ENCODE results near the gene RHO.
"Not testable (repeated sequence)": the region's sequence is repeated elsewhere in the genome, so short reads cannot be mapped to it uniquely, and the experiment has no call there.

The RHO gene

DNA sequence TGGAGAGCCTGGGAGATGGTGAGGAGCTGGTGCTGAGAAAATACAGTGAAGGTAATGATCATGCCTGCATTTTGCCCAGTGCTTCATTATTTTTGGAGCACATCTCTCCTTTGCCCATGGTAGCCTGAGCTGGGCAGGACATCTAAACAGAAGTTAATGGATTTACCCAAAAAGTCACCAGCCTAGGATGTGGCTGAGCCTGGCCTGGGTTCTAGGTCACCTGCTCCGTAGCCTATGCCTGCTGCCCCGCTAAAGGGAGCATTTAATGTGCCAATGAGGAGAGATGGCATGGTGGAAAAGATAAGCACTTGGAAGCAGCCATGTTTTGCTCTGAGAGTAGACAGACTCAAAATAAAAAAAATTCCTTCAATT is 41.8 kb upstream of the RHO start:
- no peak for TF ChIP-seq CTCF (IDR thresholded peaks at IDR 0.05; ENCODE audit: low read length, missing control alignments)
- DNase-seq (ENCODE audit: low read depth): no peak
- peak overlapping the region; percentile 7 for H3K4me3 ChIP-seq (replicated peaks; ENCODE audit: low read depth, low read length)

- no peak for DNase-seq (ENCODE audit: low read depth)
- TF ChIP-seq CTCF (IDR thresholded peaks at IDR 0.05; ENCODE audit: low read length, missing control alignments): no peak
- H3K4me3 ChIP-seq (replicated peaks; ENCODE audit: low read depth, low read length): no peak overlapping the region
Observed at GRCh38 chr3:129487183-129487867, 41.1 kb upstream of the RHO start.

GRCh38 chr3:129487868-129488335 is 40.5 kb upstream of the RHO start:
- not testable (repeated sequence) for H3K4me3 ChIP-seq (replicated peaks; ENCODE audit: low read depth, low read length); DNase-seq (ENCODE audit: low read depth)

GRCh38 chr3:129489258-129489657 is 39.2 kb upstream of the RHO start:
- not testable (repeated sequence) for H3K4me3 ChIP-seq (replicated peaks; ENCODE audit: low read depth, low read length); DNase-seq (ENCODE audit: low read depth)

- DNase-seq (ENCODE audit: low read depth): peak; percentile 96
- H3K4me3 ChIP-seq (replicated peaks; ENCODE audit: low read depth, low read length): no peak overlapping the region
- peak; percentile 96 for TF ChIP-seq CTCF (IDR thresholded peaks at IDR 0.05; ENCODE audit: low read length, missing control alignments)
Observed at GRCh38 chr3:129490273-129490675, 38.2 kb upstream of the RHO start.

- not testable (repeated sequence) for DNase-seq (ENCODE audit: low read depth); H3K4me3 ChIP-seq (replicated peaks; ENCODE audit: low read depth, low read length)
Observed at GRCh38 chr3:129491077-129491476, 37.4 kb upstream of the RHO start.

GRCh38 chr3:129491794-129492193 is 36.6 kb upstream of the RHO start:
- no peak for TF ChIP-seq CTCF (IDR thresholded peaks at IDR 0.05; ENCODE audit: low read length, missing control alignments)
- no peak for DNase-seq (ENCODE audit: low read depth)

DNA sequence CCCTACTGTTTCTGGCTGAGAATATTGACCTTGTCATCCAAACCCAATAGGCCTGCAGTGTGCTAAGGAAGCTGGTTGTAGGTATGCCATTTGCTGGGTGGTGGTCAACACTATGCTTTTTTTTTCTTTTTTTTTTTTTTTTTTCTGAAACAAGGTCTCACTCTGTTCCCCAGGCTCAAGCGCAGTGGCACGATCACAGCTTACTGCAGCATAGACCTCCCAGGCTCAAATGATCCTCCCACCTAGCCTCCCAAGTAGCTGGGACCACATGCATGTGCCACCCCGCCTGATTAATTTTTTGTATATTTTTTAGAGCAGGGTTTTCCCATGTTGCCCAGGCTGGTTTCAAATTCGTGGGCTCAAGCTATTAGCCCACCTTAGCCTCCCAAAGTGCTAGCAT is 35.7 kb upstream of the RHO start:
- TF ChIP-seq CTCF (IDR thresholded peaks at IDR 0.05; ENCODE audit: low read length, missing control alignments): no peak
- no peak overlapping the region for H3K4me3 ChIP-seq (replicated peaks; ENCODE audit: low read depth, low read length)
- DNase-seq (ENCODE audit: low read depth): no peak

More at GRCh38 chr3:129491794-129492193, 36.6 kb upstream of the RHO start:
- H3K4me3 ChIP-seq (replicated peaks; ENCODE audit: low read depth, low read length): no peak overlapping the region

Measured in fibroblast of pulmonary artery (primary cell).